ENCODE measurements around the gene KIF16B. TPM values are rescaled to one million over a fixed set of nuclear protein-coding genes. Genes with fewer than 3 reads are reported as not detected.
"Not testable (repeated sequence)": the region's sequence is repeated elsewhere in the genome, so short reads cannot be mapped to it uniquely, and the experiment has no call there.

Gene KIF16B
- total RNA-seq, 1 donor from 2014 or later: 19.0 TPM

- no peak for TF ChIP-seq CTCF (IDR thresholded peaks at IDR 0.05; ENCODE audit: insufficient read depth, low read length, severe bottlenecking)
- Histone ChIP-seq H3K4me3 (ENCODE audit: low read depth, low read length) (no peak overlapping the region), H3K27me3 (ENCODE audit: control insufficient read depth, insufficient read depth, low read length) (no peaks in the 10 kb centered on the region), H3K36me3 (ENCODE audit: control insufficient read depth, insufficient read depth, low read length) (no peaks in the 10 kb centered on the region)
- peak; percentile 91 for FAIRE-seq
- DNase-seq (ENCODE audit: low read depth): no peak
Observed at GRCh38 chr20:16267526-16267925, 305.7 kb downstream of the KIF16B start.

DNA sequence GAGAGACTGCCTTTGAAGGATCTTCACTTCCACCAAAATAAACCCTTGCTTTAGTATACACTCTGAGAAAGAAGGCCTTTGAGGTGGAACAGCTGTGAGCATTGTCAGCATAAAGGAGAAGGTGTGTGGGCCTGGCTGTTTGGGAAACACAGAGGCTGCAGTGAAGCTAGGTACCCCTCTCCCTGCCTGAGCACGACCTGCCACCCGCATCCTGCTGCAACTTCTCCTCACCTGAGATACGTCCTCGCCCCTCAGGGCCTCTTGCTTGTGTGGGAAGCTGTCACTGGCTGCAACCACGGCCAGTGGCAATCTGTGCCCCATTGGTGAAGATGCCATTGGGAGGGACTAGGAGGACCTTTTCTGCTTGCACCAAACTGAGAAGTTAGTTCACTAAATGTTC is 307.9 kb downstream of the KIF16B start:
- no peak for FAIRE-seq
- H3K4me3 ChIP-seq (ENCODE audit: low read depth, low read length): no peak overlapping the region
- no peak for TF ChIP-seq CTCF (IDR thresholded peaks at IDR 0.05; ENCODE audit: insufficient read depth, low read length, severe bottlenecking)
- H3K27me3 ChIP-seq (ENCODE audit: control insufficient read depth, insufficient read depth, low read length): no peaks in the 10 kb centered on the region
- DNase-seq (ENCODE audit: low read depth): no peak
- no peaks in the 10 kb centered on the region for H3K36me3 ChIP-seq (ENCODE audit: control insufficient read depth, insufficient read depth, low read length)

DNA sequence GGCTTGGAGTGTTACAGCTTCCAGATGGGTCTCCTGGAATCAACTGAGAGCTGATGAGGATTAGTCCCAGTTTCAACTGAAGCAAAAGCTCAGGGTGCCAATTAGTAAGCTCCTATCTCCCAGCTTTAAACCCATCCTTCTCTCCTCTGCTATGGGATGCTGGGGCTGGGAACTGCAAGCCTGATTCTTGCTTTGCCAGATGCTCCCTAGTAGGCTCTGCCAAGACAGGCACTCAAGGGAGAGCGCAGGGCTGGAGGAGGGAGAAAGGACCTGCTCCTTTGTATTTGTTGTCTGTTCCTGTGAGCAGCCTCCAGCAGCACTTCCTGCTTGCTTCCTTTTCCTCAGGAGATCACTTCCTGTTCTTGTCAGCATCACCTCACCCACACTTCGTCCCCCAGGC is 309.7 kb downstream of the KIF16B start:
- DNase-seq (ENCODE audit: low read depth): no peak
- no peak overlapping the region for H3K4me3 ChIP-seq (ENCODE audit: low read depth, low read length)
- no peaks in the 10 kb centered on the region for H3K36me3 ChIP-seq (ENCODE audit: control insufficient read depth, insufficient read depth, low read length)
- no peak for TF ChIP-seq CTCF (IDR thresholded peaks at IDR 0.05; ENCODE audit: insufficient read depth, low read length, severe bottlenecking)
- no peaks in the 10 kb centered on the region for H3K27me3 ChIP-seq (ENCODE audit: control insufficient read depth, insufficient read depth, low read length)
- FAIRE-seq: no peak

DNA sequence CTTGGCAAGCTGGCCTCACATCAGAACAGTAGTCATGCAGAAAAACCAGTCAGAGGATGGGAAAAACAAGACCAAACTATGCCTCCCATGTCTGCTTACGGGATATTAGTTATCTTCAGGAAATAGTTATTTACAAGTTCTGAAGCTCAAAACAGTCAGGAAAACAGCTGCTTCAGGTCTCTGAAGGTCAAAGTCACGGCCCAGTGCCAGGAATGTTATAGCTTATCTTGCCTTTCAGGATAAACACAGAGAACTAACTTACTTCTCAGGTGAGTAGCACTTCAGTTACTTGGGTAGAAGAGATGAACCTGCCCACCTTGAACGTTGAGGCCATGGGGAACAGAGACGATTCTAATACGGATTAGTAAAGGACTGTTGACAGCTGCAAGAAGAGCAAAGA is 310.7 kb downstream of the KIF16B start:
- Histone ChIP-seq H3K27me3 (ENCODE audit: control insufficient read depth, insufficient read depth, low read length) (no peaks in the 10 kb centered on the region), H3K36me3 (ENCODE audit: control insufficient read depth, insufficient read depth, low read length) (no peaks in the 10 kb centered on the region), H3K4me3 (ENCODE audit: low read depth, low read length) (no peak overlapping the region)
- TF ChIP-seq CTCF (IDR thresholded peaks at IDR 0.05; ENCODE audit: insufficient read depth, low read length, severe bottlenecking): no peak
- FAIRE-seq (no peak), DNase-seq (ENCODE audit: low read depth) (no peak)

- Histone ChIP-seq H3K27me3 (ENCODE audit: control insufficient read depth, insufficient read depth, low read length) (no peaks in the 10 kb centered on the region), H3K4me3 (ENCODE audit: low read depth, low read length) (no peak overlapping the region), H3K36me3 (ENCODE audit: control insufficient read depth, insufficient read depth, low read length) (no peaks in the 10 kb centered on the region)
- no peak for DNase-seq (ENCODE audit: low read depth)
- no peak for TF ChIP-seq CTCF (IDR thresholded peaks at IDR 0.05; ENCODE audit: insufficient read depth, low read length, severe bottlenecking)
- FAIRE-seq: no peak
Observed at GRCh38 chr20:16261733-16262273, 311.4 kb downstream of the KIF16B start.

DNA sequence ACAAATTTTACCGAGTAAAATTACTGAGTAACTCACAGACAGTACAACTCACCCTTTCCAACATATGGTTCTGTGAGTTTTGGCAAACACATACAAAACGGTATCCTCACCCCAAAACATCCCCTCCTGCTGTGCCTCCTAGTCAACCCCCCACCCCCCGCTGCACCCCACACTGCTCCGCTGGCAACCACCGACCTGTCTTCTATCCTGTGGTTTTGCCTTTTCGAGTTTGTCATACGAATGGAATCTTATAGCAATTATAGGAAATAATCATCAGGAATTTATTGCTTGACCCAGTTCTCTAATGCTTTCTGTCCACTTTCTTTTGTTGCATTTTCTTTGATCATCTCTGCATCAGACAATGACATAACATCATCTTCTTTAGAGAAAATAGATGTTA is 312.3 kb downstream of the KIF16B start:
- no peaks in the 10 kb centered on the region for H3K36me3 ChIP-seq (ENCODE audit: control insufficient read depth, insufficient read depth, low read length)
- FAIRE-seq: no peak
- TF ChIP-seq CTCF (IDR thresholded peaks at IDR 0.05; ENCODE audit: insufficient read depth, low read length, severe bottlenecking): no peak
- no peak for DNase-seq (ENCODE audit: low read depth)
- H3K27me3 ChIP-seq (ENCODE audit: control insufficient read depth, insufficient read depth, low read length): no peaks in the 10 kb centered on the region
- H3K4me3 ChIP-seq (ENCODE audit: low read depth, low read length): no peak overlapping the region

DNA sequence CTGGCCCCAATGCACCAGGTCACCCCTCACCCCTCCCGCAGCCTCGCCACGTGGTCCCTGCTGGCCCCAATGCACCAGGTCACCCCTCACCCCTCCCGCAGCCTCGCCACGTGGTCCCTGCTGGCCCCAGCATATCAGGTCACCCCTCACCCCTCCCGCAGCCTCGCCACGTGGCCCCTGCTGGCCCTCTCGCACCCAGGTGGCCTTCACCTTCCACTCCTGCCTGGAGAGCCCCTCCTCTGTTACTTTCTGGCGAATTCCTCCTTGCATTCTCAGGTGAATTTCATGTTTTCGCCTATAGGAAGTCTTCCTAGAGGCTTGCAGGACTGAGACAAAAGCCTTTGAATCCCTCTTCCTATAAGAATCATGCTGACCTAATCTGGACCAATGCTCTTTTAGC is 313.1 kb downstream of the KIF16B start:
- not testable (repeated sequence) for H3K27me3 ChIP-seq (ENCODE audit: control insufficient read depth, insufficient read depth, low read length); H3K36me3 ChIP-seq (ENCODE audit: control insufficient read depth, insufficient read depth, low read length); FAIRE-seq; DNase-seq (ENCODE audit: low read depth); H3K4me3 ChIP-seq (ENCODE audit: low read depth, low read length)

All from bronchial epithelial cell (primary cell).